Natural killer cell (primary cell): Measurements from ENCODE around the gene WFDC12. TPM values are rescaled to one million over a fixed set of nuclear protein-coding genes. Genes with fewer than 3 reads are reported as not detected.

ENCODE experiments used
- ATAC-seq, 3 donors: fragments of 150-1000 bp in 2 of 3; fragments of 200-7000 bp in 1 of 3; cut with Tn5 transposase; 1 replicate in 1 of 3; 2 replicates in 2 of 3; pipeline ENCODE4 v1.10.0; 2021; ENCODE audit warnings: mild to moderate bottlenecking in 2 of 3, moderate library complexity in 2 of 3
- DNase-seq, 2 donors: peaks; one replicate each; pipeline versions ENCODE4 v3.0.0 to v3.0.0-alpha.2; 2013 to 2021; ENCODE audit warnings: mixed read lengths in 1 of 2
- H3K27ac ChIP-seq: one replicate; pipeline ENCODE4 v1.5.1; 2013; ENCODE audit warnings: mild to moderate bottlenecking, low read length
- H3K27me3 ChIP-seq: one replicate; pipeline ENCODE4 v1.6.1; 2013; ENCODE audit warnings: low read length; ENCODE audit not compliant: control insufficient read depth, insufficient read depth
- H3K36me3 ChIP-seq: one replicate; pipeline ENCODE4 v1.6.1; 2013; ENCODE audit warnings: low read length; ENCODE audit not compliant: control insufficient read depth, insufficient read depth
- H3K4me1 ChIP-seq: one replicate; pipeline ENCODE4 v1.6.1; 2013; ENCODE audit warnings: low read length; ENCODE audit not compliant: control insufficient read depth, insufficient read depth
- H3K4me3 ChIP-seq: one replicate; pipeline ENCODE4 v1.5.1; 2013; ENCODE audit warnings: low read length
- H3K9me3 ChIP-seq: one replicate; pipeline ENCODE4 v1.6.1; 2013; ENCODE audit warnings: low read length; ENCODE audit not compliant: control insufficient read depth, insufficient read depth
- H3K27ac Mint-ChIP-seq, 2 donors: one replicate each; pipeline ENCODE4 v1.8.0; 2022; ENCODE audit warnings: mild to moderate bottlenecking in 2 of 2, mixed read lengths in 2 of 2, moderate library complexity in 1 of 2
- H3K27me3 Mint-ChIP-seq, 2 donors: one replicate each; pipeline ENCODE4 v1.8.0; 2022; ENCODE audit warnings: low read depth in 2 of 2, mixed read lengths in 2 of 2
- H3K36me3 Mint-ChIP-seq: one replicate; pipeline ENCODE4 v1.8.0; 2022; ENCODE audit warnings: mixed read lengths
- H3K4me1 Mint-ChIP-seq, 2 donors: one replicate each; pipeline ENCODE4 v1.8.0; 2022; ENCODE audit warnings: mixed read lengths in 2 of 2
- H3K4me3 Mint-ChIP-seq: one replicate; pipeline ENCODE4 v1.8.0; 2022; ENCODE audit warnings: mild to moderate bottlenecking, moderate library complexity, mixed read lengths
- H3K9me3 Mint-ChIP-seq, 2 donors: one replicate each; pipeline ENCODE4 v1.8.0; 2022; ENCODE audit warnings: mixed read lengths in 2 of 2
- CTCF ChIP-seq: fragments of 200-600 bp; IDR thresholded peaks from one replicate; pipeline ENCODE4 v1.8.0; 2022; ENCODE audit warnings: antibody characterized with exemption
- WGBS: methylation state at CpG from one replicate; pipeline ENCODE4 v1.1.7; 2013; ENCODE audit warnings: missing lambda C conversion rate; ENCODE audit not compliant: insufficient coverage; 5-methylcytosine and 5-hydroxymethylcytosine counted together
- intact Hi-C: fragments of 100-400 bp; cut with micrococcal nuclease; formaldehyde crosslinking; loops from one replicate; pipeline ENCODE4 v1.14.2; 2022
- total RNA-seq, 4 donors: library from RNA; stranded (reverse); fragments of 120-200 nt in 1 of 4; gene quantifications; one replicate each; pipeline versions ENCODE4 v1.2.3 to v1.2.4, GENCODE V29; 2013 to 2022

WFDC12 gene
- total RNA-seq, 3 donors from 2014 or later (not counting 1 experiment from before 2014, with no cell fraction given), result not detected

- H3K4me3 ChIP-seq, result no peak overlapping the region
- no peaks in the 10 kb centered on the region for H3K36me3 ChIP-seq
- DNase-seq (no peak), ATAC-seq (no peak)
- WGBS, result 80% methylated on average over 1 of the region's 2 CpGs
- H3K27me3 ChIP-seq, result peaks cover 3% of the 10 kb centered on the region
- no peaks in the 10 kb centered on the region for H3K4me1 ChIP-seq
- H3K36me3 Mint-ChIP-seq, result no peaks in the 10 kb centered on the region
- intact Hi-C loops, result no loop called here
- no peaks in the 10 kb centered on the region for H3K9me3 ChIP-seq
- peaks cover 17 to 35% of the 10 kb centered on the region in 2 donors for H3K27me3 Mint-ChIP-seq
- peaks cover 0 to 7% of the 10 kb centered on the region in 2 donors for H3K4me1 Mint-ChIP-seq
- no peak for TF ChIP-seq CTCF
- no peak overlapping the region for H3K27ac Mint-ChIP-seq
- no peak overlapping the region for H3K4me3 Mint-ChIP-seq
- no peak overlapping the region for H3K27ac ChIP-seq
- H3K9me3 Mint-ChIP-seq, result no peaks in the 10 kb centered on the region
Observed at GRCh38 chr20:45105317-45105716, 18.9 kb downstream of the WFDC12 start.

DNA sequence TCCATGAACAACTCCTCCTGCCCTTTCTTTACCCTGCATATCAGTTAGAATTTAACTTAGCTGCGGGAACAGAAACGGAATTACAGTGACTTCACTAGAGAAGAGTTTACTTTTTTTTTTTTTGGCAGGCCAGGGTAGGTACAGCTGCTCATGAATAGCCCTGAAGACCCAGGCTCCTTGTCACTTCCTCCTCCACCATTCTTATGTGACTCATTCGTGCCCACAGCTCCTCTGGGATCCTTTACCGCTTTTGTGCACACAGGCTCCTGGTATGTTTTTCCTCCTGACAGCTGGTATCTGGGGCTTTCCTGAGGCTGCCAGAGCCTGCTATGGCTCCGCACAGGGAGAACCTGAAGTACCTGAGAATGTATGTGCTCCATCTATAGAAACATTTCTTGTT lies 19.5 kb downstream of the WFDC12 start:
- Mint-ChIP-seq H3K4me1 (peaks cover 0 to 9% of the 10 kb centered on the region in 2 donors), H3K27me3 (peaks cover 22 to 41% of the 10 kb centered on the region in 2 donors), H3K27ac (no peak overlapping the region), H3K9me3 (no peaks in the 10 kb centered on the region), H3K4me3 (no peak overlapping the region), H3K36me3 (no peaks in the 10 kb centered on the region)
- intact Hi-C loops, result no loop called here
- no peak for TF ChIP-seq CTCF
- 82% methylated on average over 5 of the region's 5 CpGs for WGBS
- Histone ChIP-seq H3K4me1 (no peaks in the 10 kb centered on the region), H3K27ac (no peak overlapping the region), H3K27me3 (peaks cover 4% of the 10 kb centered on the region), H3K4me3 (no peak overlapping the region), H3K9me3 (no peaks in the 10 kb centered on the region), H3K36me3 (no peaks in the 10 kb centered on the region)
- DNase-seq (no peak), ATAC-seq (no peak)

DNA sequence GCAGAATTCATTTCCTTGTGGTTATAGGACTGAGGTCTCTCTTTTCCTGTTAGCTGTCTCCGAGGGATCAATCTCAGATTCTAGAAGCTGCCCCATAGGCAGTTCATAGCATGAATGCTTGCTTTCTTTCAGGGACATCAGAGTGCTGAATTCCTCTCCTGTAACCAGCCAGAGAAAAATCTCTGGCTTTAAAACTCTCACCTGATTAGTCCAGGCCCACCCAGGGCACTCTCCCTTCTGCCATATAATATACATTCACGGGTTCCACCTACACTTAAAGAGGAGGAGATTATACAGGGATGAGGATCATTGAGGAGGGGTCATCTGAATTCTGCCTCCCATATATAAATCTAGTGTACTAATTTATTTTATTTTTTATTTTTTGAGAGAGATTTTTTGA lies 21.2 kb downstream of the WFDC12 start:
- Mint-ChIP-seq H3K4me3 (no peak overlapping the region), H3K4me1 (peaks cover 0 to 9% of the 10 kb centered on the region in 2 donors), H3K27ac (no peak overlapping the region), H3K27me3 (peaks cover 27 to 51% of the 10 kb centered on the region in 2 donors), H3K36me3 (no peaks in the 10 kb centered on the region), H3K9me3 (no peaks in the 10 kb centered on the region)
- Histone ChIP-seq H3K27ac (no peak overlapping the region), H3K4me1 (no peaks in the 10 kb centered on the region), H3K9me3 (no peaks in the 10 kb centered on the region), H3K27me3 (peaks cover 14% of the 10 kb centered on the region), H3K36me3 (no peaks in the 10 kb centered on the region), H3K4me3 (no peak overlapping the region)
- no peak for ATAC-seq
- 23% methylated on average over 1 of the region's 2 CpGs for WGBS
- intact Hi-C loops, result no loop called here
- no peak for DNase-seq
- TF ChIP-seq CTCF, result no peak

- no peaks in the 10 kb centered on the region for H3K36me3 Mint-ChIP-seq
- intact Hi-C loops, result no loop called here
- H3K4me3 Mint-ChIP-seq, result no peak overlapping the region
- no peak for ATAC-seq
- H3K27ac Mint-ChIP-seq, result no peak overlapping the region
- Histone ChIP-seq H3K4me3 (no peak overlapping the region), H3K4me1 (peaks cover 4% of the 10 kb centered on the region), H3K27ac (no peak overlapping the region), H3K9me3 (no peaks in the 10 kb centered on the region), H3K27me3 (peaks cover 18% of the 10 kb centered on the region), H3K36me3 (no peaks in the 10 kb centered on the region)
- H3K27me3 Mint-ChIP-seq, result peaks cover 34 to 51% of the 10 kb centered on the region in 2 donors
- WGBS, result 95% methylated on average over 5 of the region's 6 CpGs
- no peak for DNase-seq
- no peaks in the 10 kb centered on the region for H3K9me3 Mint-ChIP-seq
- H3K4me1 Mint-ChIP-seq, result peaks cover 0 to 9% of the 10 kb centered on the region in 2 donors
- TF ChIP-seq CTCF, result no peak
Observed at GRCh38 chr20:45101333-45101850, 22.9 kb downstream of the WFDC12 start.
